Activated CD4-positive, alpha-beta T cell treated with anti-CD3 and anti-CD28 coated beads, Interleukin-2, amount 50 U/mL, for 4 hours (primary cell): Measurements from ENCODE around the gene CKLF.
"Not testable (repeated sequence)": the region's sequence is repeated elsewhere in the genome, so short reads cannot be mapped to it uniquely, and the experiment has no call there.

ENCODE experiments used
- DNase-seq, 2 experiments: peaks; one replicate each; pipeline ENCODE4 v3.0.0-alpha.2; 2020

CKLF gene

GRCh38 chr16:66572356-66572755, 20.0 kb downstream of the CKLF start:
- DNase-seq = no peak

DNA sequence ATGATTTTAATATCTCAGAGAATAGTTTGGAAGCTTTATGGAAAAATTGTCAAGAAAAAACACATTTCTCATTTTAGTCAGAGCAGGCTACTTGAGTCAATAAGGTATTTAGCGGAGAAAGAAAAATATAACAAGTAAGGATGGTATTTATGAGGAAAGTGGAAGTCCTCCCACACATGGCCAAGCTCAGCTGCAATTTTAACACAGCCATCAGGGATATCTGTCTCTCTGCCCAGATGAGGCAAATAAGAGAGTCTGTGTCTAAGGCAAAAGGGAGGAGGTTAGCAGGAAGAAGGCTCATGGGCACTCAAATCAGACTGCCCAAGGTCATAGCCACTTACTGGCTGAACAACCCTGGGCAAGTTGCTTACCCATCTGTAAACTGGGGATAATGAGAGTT, 21.7 kb downstream of the CKLF start:
- DNase-seq = no peak

DNA sequence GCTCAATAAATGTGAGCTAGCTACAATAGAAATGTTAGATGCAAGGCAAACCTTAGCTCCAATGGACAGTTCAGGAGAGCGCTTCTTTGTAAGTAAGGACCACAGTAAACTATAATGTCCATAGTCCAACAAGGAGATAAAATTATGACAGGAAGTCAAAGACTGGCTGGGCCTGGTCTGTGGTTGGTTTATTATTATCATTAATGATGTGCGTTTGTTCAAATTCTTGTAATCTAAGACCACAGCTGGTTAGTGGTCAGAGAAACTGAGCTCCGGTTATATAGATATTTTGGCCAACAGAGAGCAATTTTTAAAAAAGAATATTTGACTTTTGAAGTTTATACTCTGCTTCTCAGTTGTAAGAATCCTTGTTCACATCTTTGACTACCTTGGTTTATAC, 22.2 kb downstream of the CKLF start:
- DNase-seq = no peak

DNA sequence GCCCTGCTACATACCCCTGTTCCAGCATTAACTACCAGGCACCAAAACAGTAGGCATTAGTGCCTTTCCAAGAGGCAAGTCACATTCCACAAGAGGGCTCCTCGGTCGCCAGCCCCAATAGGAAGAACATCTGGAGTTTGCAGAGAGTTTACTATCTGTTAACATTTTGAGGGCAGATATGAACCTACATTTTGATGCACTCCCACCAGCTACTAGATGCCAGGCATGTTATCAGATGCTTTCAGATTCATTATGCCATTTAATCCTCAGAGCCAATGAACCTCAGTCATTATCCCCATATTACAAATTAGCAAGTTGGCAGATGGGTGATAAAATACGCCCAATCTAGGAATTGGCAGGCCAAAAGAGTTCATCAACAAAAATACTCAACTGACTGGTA, 22.7 kb downstream of the CKLF start:
- DNase-seq = no peak

- no peak for DNase-seq
Observed at GRCh38 chr16:66576296-66576695, 23.9 kb downstream of the CKLF start.

- no peak for DNase-seq
Observed at GRCh38 chr16:66578651-66579531, 26.5 kb downstream of the CKLF start, which contains the start of gene CMTM2. Gene CMTM2 (plus strand): TSS chr16:66579463. CDS start chr16:66579608, 145 bp downstream.

GRCh38 chr16:66580605-66581209, 28.3 kb downstream of the CKLF start:
- no peak for DNase-seq

DNA sequence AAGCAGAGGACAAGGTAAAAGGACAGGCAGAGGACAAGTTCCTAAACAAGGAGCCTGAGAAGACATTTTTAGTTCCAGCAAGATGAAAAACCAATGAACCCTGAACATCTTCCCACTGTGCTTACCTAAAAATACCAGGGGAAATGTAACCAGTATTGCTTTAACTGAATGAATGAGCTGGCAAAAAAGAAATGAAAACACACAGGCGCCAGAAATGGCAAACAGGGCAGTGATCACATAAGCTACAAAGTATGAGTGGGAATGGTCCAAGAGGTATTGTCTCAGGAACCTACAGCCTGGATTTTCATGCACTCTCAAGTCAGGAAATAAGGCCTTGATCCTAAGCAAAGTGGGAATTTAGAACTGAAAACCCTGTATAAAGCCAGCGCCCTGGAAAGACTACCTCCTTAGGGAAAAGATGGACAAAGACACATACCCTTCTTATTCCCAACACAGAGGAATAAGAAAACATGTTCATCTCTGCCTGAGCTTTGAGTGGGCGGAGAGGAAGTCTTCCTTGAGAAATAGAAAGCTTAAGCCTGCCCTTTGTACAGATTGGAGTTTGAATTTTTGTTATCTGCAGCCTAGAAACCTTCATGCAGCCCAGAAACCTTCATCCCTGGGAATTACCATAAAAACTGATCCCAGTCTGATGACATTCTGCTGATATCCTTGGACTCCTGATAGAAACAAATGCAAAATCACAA, 29.0 kb downstream of the CKLF start:
- no peak for DNase-seq

DNA sequence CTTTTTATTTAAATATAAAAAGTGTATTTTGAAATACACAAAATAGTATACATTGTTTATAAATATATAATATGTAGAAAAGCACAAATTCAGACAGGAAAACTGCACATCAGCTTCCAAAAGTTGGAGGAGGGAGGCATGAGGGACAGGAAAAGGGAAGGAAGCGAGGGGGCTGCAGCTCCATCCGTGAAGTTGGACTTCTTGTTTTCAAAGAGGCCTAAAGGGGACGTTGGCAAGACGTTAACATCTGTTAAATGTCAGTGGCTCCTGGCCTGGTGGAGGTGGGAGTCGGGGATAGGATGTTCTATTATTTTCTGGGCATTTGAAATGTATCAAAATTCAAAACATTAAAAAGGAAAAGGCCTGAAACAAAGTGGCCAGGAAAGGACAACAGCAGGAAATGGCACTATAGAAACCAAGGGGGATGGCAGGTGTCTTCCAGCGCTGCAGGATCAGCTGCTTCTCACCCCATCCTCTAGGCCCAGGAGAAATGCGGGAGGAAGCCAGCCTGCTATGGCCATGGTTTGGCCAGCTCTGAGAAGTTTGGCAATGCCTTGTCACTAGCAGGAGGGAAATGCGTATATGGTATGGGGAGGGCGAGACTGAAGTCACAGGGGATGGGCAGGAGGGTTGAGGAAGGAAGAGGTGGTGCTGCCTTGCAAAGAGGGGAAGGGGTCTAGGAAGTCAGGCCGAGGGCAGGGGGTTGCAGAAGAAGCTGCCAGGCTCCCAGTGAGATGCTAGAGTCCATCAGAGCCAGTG, 33.3 kb downstream of the CKLF start:
- DNase-seq = no peak

GRCh38 chr16:66587881-66588600, 35.7 kb downstream of the CKLF start:
- DNase-seq = no peak

DNA sequence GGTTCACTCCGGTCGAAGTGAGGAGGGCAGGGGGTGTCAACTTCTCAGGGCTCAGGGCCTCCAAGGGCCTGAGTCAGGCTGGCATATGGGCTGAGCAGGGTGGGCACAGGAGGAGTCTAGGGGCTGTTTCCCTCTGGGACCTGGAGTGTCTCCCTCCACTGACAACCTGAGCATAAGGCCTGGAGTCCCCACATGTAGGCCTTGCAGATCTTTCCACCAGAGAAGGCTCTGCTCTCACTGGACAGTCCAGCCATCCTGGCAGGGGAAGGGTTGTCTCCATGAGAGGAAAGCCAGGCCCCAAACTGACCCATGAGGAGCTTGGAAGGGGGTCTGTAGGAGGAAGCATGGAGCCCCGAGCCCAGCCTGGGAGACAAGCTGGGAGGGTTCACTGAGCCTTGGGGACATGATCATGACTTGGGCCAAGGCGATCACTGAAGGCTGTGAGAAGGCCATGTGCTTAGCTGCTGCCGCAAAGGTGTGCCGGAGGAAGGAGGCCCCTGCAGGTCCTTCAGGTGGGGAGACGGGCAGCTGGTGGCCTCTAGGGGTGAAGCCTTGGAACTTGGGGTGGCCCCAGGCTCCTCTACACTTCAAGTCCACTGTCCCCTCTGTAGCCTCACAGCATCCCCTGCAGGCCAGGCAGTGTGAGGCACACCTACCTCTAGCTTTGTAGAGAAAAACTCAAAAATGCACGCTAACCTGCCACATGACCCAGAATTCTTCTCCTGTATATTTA, 36.8 kb downstream of the CKLF start:
- peak; percentile 57 for DNase-seq

- DNase-seq = no peak
Observed at GRCh38 chr16:66590322-66590721, 37.9 kb downstream of the CKLF start.

GRCh38 chr16:66591018-66591417, 38.6 kb downstream of the CKLF start:
- DNase-seq = no peak

- DNase-seq = no peak
Observed at GRCh38 chr16:66592241-66592640, 39.9 kb downstream of the CKLF start.

- no peak for DNase-seq
Observed at GRCh38 chr16:66592814-66593213, 40.4 kb downstream of the CKLF start.

DNA sequence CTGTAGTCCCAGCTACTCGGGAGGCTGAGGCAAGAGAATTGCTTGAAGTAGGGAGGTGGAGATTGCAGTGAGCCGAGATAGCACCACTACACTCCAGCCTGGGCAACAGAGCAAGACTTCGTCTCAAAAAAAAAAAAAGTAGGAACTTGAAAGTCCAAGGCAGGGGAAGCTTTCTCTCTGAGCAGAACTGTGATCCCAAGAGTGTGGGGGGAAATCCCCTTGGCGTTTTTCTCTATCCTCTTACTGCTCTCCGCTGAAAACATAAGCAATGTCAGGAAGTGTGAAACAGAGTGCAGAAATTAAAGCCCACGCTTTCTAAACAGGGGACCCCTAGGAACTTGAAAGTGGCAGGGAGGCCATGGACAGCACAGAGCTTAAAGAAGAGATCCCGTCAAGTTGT, 42.4 kb downstream of the CKLF start:
- DNase-seq = no peak

DNA sequence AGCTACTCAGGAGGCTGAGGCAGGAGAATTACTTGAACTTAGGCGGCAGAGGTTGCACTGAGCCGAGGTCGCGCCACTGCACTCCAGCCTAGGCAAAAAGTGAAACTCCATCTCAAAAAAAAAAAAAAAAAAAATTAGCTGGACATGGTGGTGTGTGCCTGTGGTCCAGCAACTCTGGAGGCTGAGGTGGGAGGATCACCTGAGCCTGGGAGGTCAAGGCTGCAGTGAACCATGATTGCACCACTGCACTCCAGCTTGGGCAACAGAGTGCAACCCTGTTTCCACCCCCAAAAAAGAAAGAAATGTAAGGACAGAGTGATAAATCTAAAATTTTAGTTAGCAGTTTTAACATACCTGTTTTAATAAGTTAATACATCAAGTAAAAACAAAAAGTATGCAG, 44.2 kb downstream of the CKLF start:
- DNase-seq = not testable (repeated sequence)

GRCh38 chr16:66596986-66597848, 44.8 kb downstream of the CKLF start:
- DNase-seq = no peak

DNA sequence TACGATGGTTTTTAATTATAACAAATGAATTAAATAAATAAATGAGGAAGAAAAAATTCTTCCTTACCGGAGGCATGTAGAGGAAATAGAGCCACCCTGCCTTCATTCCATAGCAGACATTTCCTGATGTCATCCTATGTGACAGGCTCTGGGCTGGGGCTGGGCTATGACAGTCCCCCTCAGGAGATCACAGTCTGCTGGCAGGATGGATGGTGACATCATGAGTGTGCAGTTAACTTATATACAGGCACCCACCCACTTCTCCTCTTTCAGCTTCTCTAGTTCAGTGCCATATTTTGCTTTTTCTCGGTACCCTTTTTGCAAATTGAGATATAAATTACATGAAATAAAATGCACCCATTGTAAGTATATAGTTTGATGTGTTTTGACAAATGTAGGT, 45.7 kb downstream of the CKLF start:
- no peak for DNase-seq

GRCh38 chr16:66599726-66600125, 47.4 kb downstream of the CKLF start:
- no peak for DNase-seq

- DNase-seq = no peak
Observed at GRCh38 chr16:66600477-66600876, 48.1 kb downstream of the CKLF start.
